AG04450 (cell line): ENCODE measurements around the gene PCNX2. TPM values are rescaled to one million over a fixed set of nuclear protein-coding genes. Genes with fewer than 3 reads are reported as not detected.

Source experiments
- CTCF ChIA-PET: fragments of 300-600, 350-600 bp; formaldehyde crosslinking; extraction: SDS; loops from one replicate; lab custom pipeline; 2022; ENCODE audit warnings: antibody characterized with exemption, inconsistent platforms; lab: Charles Lee
- POLR2A ChIA-PET: fragments of 350-600 bp; formaldehyde crosslinking; extraction: SDS; loops from one replicate; lab custom pipeline; 2021; ENCODE audit warnings: antibody characterized with exemption, inconsistent platforms; lab: Yijun Ruan, JAX
- DNase-seq: peaks from one replicate; pipeline ENCODE4 v3.0.0-alpha.2; 2011; ENCODE audit warnings: low read depth, low spot score
- H3K27ac ChIP-seq: one replicate; pipeline ENCODE4 v1.5.1; 2012; ENCODE audit warnings: low read depth, low read length, control low read depth
- H3K27me3 ChIP-seq: one replicate; pipeline ENCODE4 v1.6.0; 2012; ENCODE audit warnings: low read length; ENCODE audit not compliant: control insufficient read depth, insufficient read depth
- H3K4me3 ChIP-seq: 2 replicates; pipeline ENCODE4 v1.5.1; 2011; ENCODE audit warnings: mild to moderate bottlenecking, low read depth, low read length, control low read depth
- H3K9me3 ChIP-seq: 2 replicates; pipeline ENCODE4 v1.5.1; 2012; ENCODE audit warnings: low read length; ENCODE audit not compliant: control insufficient read depth, insufficient read depth
- polyA plus RNA-seq: library from polyadenylated mRNA; depleted of rRNA; stranded (reverse); fragments of >200 nt; gene quantifications from 2 replicates; pipeline ENCODE4 v1.2.3, GENCODE V29; 2011; rRNA removed
- TF ChIP-seq, protein P1 (sequence below): IDR thresholded peaks from 2 replicates; pipeline ENCODE4 v1.5.1; 2011; ENCODE audit warnings: low read depth, low read length, control low read depth, inconsistent platforms

The PCNX2 gene
- polyA plus RNA-seq, 1 experiment = 29.8 TPM

DNA sequence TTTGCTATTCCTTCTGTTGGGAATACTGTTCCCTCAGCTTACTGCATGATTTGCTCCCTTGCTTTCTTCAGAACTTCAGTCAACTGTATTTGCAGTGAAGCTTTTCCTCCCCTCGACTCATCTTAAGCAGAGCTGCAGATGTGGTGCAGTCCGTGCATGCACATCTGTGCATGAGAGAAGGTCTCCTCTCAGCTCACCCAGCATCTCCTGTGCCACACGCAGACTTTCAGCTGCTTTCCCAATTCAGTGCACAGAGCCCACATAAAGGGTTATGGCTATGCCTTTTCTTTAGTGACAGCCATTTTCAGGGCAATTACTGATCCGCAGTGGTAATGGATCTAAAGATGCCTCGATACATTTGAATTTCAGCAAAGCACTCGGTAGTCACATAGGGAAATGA is 358.6 kb downstream of the PCNX2 start:
- Histone ChIP-seq H3K27ac (no peak overlapping the region), H3K9me3 (no peaks in the 10 kb centered on the region), H3K4me3 (no peak overlapping the region), H3K27me3 (no peaks in the 10 kb centered on the region)
- ChIA-PET POLR2A (no interaction called here), CTCF (no interaction called here)
- TF ChIP-seq, protein P1, sequence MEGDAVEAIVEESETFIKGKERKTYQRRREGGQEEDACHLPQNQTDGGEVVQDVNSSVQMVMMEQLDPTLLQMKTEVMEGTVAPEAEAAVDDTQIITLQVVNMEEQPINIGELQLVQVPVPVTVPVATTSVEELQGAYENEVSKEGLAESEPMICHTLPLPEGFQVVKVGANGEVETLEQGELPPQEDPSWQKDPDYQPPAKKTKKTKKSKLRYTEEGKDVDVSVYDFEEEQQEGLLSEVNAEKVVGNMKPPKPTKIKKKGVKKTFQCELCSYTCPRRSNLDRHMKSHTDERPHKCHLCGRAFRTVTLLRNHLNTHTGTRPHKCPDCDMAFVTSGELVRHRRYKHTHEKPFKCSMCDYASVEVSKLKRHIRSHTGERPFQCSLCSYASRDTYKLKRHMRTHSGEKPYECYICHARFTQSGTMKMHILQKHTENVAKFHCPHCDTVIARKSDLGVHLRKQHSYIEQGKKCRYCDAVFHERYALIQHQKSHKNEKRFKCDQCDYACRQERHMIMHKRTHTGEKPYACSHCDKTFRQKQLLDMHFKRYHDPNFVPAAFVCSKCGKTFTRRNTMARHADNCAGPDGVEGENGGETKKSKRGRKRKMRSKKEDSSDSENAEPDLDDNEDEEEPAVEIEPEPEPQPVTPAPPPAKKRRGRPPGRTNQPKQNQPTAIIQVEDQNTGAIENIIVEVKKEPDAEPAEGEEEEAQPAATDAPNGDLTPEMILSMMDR = no peak
- no peak for DNase-seq

Other genes with a start within 250 kb of the PCNX2 start
- 0.24 and 0.42 TPM in 2 replicates for gene MAP3K21, start 32.0 kb upstream of the PCNX2 start, polyA plus RNA-seq